Astrocyte of the cerebellum (primary cell): ENCODE data around the gene ZNF710.

ENCODE experiments used
- DNase-seq: peaks from one replicate; pipeline ENCODE4 v3.0.0-alpha.2; 2011; ENCODE audit warnings: low read depth
- H3K4me3 ChIP-seq: 2 replicates; pipeline ENCODE4 v1.5.1; 2011; ENCODE audit warnings: mild to moderate bottlenecking, low read depth, low read length, moderate library complexity
- CTCF ChIP-seq: IDR thresholded peaks from 2 replicates; pipeline ENCODE4 v1.5.1; 2012; ENCODE audit warnings: low read length, low read depth, moderate library complexity, mild to moderate bottlenecking; ENCODE audit errors: missing control alignments
- in situ Hi-C: cut with HindIII; loops from 2 replicates; pipeline ENCODE4 v1.10.0; 2017; ENCODE audit warnings: low sequenced_read_pairs

ZNF710 gene

GRCh38 chr15:90031231-90031791, 30.2 kb downstream of the ZNF710 start:
- no peak for DNase-seq
- in situ Hi-C loops: no loop called here

DNA sequence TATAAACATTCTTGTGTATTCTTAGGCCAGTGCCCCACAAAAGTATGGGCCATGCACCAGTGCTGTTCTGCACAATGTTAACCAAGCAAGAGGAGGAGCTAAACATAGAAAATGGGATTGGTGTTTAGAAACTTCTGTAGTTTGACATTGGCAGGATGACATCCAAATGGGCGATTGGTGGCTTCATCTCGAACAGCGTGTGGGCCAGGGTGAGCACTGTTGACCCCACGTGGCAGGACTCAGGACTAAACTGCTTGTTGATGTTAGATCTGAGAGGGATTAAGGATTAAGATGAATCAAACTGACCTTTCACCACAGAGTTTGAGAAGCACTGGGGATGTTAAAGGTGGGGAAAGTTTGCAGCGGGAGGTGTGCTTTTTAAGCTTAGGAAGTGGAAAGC, 31.9 kb downstream of the ZNF710 start:
- no peak for DNase-seq
- H3K4me3 ChIP-seq: no peak overlapping the region
- in situ Hi-C loops: no loop called here
- no peak for TF ChIP-seq CTCF

More at GRCh38 chr15:90031231-90031791, 30.2 kb downstream of the ZNF710 start:
- no peak overlapping the region for H3K4me3 ChIP-seq
- no peak for TF ChIP-seq CTCF

DNA sequence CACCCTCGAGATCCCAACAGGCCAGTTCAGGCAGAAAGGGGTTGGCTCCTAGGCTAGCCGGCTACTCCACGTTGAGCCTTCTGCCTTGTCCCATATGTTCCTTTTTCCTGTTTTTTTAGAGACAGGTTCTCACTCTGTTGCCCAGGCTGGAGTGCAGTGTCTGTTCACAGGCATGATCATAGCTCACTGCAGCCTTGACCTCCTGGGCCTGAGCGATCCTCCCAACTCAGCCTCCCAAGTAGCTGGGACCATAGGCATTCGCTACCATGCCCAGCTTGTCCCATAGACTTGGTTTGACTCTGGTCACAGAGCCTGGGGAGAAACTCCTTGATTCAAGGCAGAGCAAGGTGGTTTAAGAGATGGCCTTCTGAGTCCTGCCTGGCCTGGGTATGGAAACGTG, 32.3 kb downstream of the ZNF710 start:
- in situ Hi-C loops: no loop called here
- no peak overlapping the region for H3K4me3 ChIP-seq

DNA sequence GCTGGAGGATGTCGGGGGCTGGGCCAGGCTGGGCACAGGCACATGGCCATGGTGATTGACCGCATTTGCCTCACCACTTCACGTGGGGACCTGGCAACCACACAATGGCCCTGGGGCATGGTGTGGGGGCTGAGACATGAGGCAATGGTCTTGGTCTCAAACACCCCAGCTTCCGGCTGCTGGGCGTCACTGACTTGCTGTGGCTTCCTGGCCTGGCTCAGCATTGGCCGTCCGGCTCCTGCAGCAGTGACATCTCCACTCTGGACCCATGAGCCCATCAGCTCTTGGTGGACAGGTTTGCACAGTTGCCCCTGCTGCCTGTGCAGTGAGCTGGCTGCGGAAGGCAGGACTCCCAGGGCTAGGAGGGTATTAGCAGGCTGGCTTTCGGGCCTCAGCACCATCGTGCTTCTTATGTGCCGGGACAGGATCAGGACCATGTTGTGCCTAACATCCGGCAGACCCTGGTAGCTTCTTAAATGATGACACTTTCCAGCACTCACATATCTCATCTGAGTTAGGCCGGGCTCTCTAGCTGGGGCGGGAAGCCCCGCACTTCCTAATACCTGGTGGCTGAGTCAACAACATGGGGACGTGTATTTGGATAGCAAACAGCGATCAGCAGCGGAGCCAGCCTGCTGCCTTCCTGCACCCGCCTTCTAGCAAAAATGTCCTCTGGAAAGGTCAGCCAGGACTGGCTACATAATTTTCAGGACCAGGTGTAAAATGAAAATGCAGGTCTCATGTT, 34.1 kb downstream of the ZNF710 start:
- no peak overlapping the region for H3K4me3 ChIP-seq
- DNase-seq: peak; percentile 15
- no peak for TF ChIP-seq CTCF
- in situ Hi-C loops: no loop called here

More for the DNA sequence above, 32.3 kb downstream of the ZNF710 start:
- DNase-seq: no peak
- TF ChIP-seq CTCF: no peak

- H3K4me3 ChIP-seq: no peak overlapping the region
- DNase-seq: no peak
- in situ Hi-C loops: no loop called here
- no peak for TF ChIP-seq CTCF
Measured at GRCh38 chr15:90035840-90036230, 34.7 kb downstream of the ZNF710 start.

DNA sequence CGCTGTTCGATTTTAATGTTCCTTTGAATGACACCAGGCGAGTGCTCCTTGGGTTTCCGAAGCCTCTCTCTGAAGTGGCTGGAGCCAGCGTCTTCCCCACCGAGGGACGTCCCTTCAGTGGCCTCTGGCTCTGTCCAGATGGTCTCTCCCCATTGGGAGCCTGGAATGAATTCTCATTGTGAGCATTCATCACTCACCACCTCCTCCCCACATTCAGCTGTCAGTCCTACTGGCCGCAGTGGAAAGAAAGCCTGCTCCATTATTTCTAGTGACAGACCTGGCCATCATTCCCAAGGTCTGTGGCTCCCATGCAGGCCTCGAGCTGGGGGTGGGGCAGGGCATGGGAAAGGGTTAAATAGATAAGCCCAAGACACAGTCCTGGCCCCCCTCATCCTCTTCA, 35.2 kb downstream of the ZNF710 start:
- in situ Hi-C loops: no loop called here
- DNase-seq: no peak
- H3K4me3 ChIP-seq: no peak overlapping the region
- TF ChIP-seq CTCF: no peak
